Thymus (tissue), 11 donors: ENCODE results near the gene ZNF853. TPM values are rescaled to one million over a fixed set of nuclear protein-coding genes. Genes with fewer than 3 reads are reported as not detected.
"Not testable (repeated sequence)": the region's sequence is repeated elsewhere in the genome, so short reads cannot be mapped to it uniquely, and the experiment has no call there.

Source experiments
- DNase-seq, 9 donors: peaks; one replicate each; pipeline ENCODE4 v3.0.0-alpha.2; 2013; ENCODE audit warnings: low spot score in 9 of 9, low read depth in 6 of 9, missing footprints in 1 of 9
- H3K27ac ChIP-seq, 2 donors: one replicate each; pipeline ENCODE4 v1.5.1; 2013; ENCODE audit warnings: control low read depth in 1 of 2, low read depth in 1 of 2, low read length in 1 of 2, mild to moderate bottlenecking in 1 of 2, moderate library complexity in 1 of 2
- H3K27me3 ChIP-seq, 2 donors: one replicate each; pipeline ENCODE4 v1.5.1; 2013; ENCODE audit warnings: low read length in 1 of 2; ENCODE audit not compliant: control insufficient read depth in 2 of 2, insufficient read depth in 1 of 2
- H3K36me3 ChIP-seq, 2 donors: one replicate each; pipeline ENCODE4 v1.5.1; 2013; ENCODE audit warnings: low read length in 1 of 2, mild to moderate bottlenecking in 1 of 2, moderate library complexity in 1 of 2; ENCODE audit not compliant: control insufficient read depth in 2 of 2, insufficient read depth in 2 of 2
- H3K4me1 ChIP-seq, 2 donors: one replicate each; pipeline ENCODE4 v1.5.1; 2013; ENCODE audit warnings: low read length in 2 of 2; ENCODE audit not compliant: control insufficient read depth in 2 of 2, insufficient read depth in 2 of 2
- H3K4me3 ChIP-seq, 2 donors: one replicate each; pipeline ENCODE4 v1.5.1; 2013; ENCODE audit warnings: low read length in 2 of 2, control low read depth in 1 of 2, mild to moderate bottlenecking in 1 of 2
- H3K9me3 ChIP-seq, 2 donors: one replicate each; pipeline ENCODE4 v1.5.1; 2013; ENCODE audit warnings: low read length in 1 of 2, mild to moderate bottlenecking in 1 of 2; ENCODE audit not compliant: control insufficient read depth in 2 of 2, insufficient read depth in 1 of 2
- WGBS: extraction: QIAGEN DNeasy Blood & Tissue Kit; methylation state at CpG from one replicate; pipeline ENCODE4 v1.1.7; 2013; 5-methylcytosine and 5-hydroxymethylcytosine counted together
- polyA plus RNA-seq: library from polyadenylated mRNA; stranded (reverse); fragments of 200-250 nt; gene quantifications from one replicate; pipeline ENCODE4 v1.2.3, GENCODE V29; 2013
- total RNA-seq: library from RNA; stranded (reverse); fragments of 120-200 nt; gene quantifications from one replicate; pipeline ENCODE4 v1.2.4, GENCODE V29; 2013
- donor health status: healthy.

The ZNF853 gene
- total and polyA plus RNA-seq, 2 donors, result 2.8 to 3.3 TPM

DNA sequence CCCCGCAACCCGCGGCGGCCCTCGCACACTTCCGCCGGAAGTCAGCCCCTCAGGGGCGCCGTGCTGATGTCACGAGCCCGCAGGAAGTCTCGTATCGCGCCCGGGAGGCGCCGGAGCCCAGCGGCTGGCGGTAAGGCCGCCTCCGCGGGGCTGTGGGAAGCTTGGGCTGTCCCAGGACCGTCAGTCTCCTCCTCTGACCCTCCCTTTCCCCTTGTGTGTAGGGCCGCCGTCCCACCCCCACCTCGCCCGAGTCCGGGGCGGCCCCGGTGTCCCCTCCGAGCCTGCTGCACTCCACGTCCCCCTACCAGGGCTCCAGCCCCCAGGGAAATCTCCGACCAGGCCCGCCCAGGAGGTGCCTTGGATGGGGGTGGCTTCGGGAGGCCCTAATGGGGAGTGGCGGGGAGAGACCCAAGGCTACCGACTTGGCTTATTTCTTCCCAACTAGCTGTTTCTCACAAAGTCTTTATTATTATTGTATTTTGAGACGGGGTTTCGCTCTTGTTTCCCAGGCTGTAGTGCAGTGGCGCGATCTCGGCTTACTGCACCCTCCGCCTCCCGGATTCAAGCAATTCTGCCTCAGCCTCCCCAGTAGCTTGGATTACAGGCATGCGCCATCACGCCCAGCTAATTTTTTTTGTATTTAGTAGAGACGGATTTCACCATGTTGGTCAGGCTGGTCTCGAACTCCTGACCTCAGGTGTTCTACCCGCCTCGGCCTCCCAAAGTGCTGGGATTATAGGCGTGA lies 37.9 kb upstream of the ZNF853 start, which contains the start of gene ZDHHC4:
Gene ZDHHC4 (plus strand): TSS at position 86 of the 745 bp plus-strand sequence. CDS start 3,108 bp downstream, outside the sequence.
- Histone ChIP-seq H3K27ac (peak within 1 kb of the TSS; percentile 90 to 97), H3K4me1 (peaks cover 5 to 14% of the 10 kb centered on the region in 2 donors), H3K9me3 (no peaks in the 10 kb centered on the region), H3K27me3 (no peaks in the 10 kb centered on the region), H3K4me3 (peak within 1 kb of the TSS; percentile 88 to 94), H3K36me3 (peaks cover 23% of the 10 kb centered on the region in 2 donors)
- WGBS, result 19% methylated on average over 51 of the region's 51 CpGs
- DNase-seq, result peak in 8 of 9 donors; percentile 66 to 93 (median 80)

- DNase-seq, result no peak
- peaks cover 5 to 14% of the 10 kb centered on the region in 2 donors for H3K4me1 ChIP-seq
- WGBS, result 98% methylated on average over 18 of the region's 18 CpGs
Observed at GRCh38 chr7:6578114-6579084, 37.0 kb upstream of the ZNF853 start.

GRCh38 chr7:6579446-6579845 lies 36.0 kb upstream of the ZNF853 start:
- peaks cover 36 to 40% of the 10 kb centered on the region in 2 donors for H3K36me3 ChIP-seq
- peaks cover 5 to 14% of the 10 kb centered on the region in 2 donors for H3K4me1 ChIP-seq
- DNase-seq, result no peak
- no peak overlapping the region for H3K27ac ChIP-seq
- no peaks in the 10 kb centered on the region for H3K9me3 ChIP-seq
- no peak overlapping the region for H3K4me3 ChIP-seq
- 95% methylated on average over 4 of the region's 4 CpGs for WGBS
- H3K27me3 ChIP-seq, result no peaks in the 10 kb centered on the region

More at GRCh38 chr7:6578114-6579084, 37.0 kb upstream of the ZNF853 start:
- Histone ChIP-seq H3K27ac (no peak overlapping the region), H3K9me3 (no peaks in the 10 kb centered on the region), H3K27me3 (no peaks in the 10 kb centered on the region), H3K36me3 (peaks cover 32% of the 10 kb centered on the region in 2 donors), H3K4me3 (peak overlapping the region in 1 of 2 donors; percentile 94)

DNA sequence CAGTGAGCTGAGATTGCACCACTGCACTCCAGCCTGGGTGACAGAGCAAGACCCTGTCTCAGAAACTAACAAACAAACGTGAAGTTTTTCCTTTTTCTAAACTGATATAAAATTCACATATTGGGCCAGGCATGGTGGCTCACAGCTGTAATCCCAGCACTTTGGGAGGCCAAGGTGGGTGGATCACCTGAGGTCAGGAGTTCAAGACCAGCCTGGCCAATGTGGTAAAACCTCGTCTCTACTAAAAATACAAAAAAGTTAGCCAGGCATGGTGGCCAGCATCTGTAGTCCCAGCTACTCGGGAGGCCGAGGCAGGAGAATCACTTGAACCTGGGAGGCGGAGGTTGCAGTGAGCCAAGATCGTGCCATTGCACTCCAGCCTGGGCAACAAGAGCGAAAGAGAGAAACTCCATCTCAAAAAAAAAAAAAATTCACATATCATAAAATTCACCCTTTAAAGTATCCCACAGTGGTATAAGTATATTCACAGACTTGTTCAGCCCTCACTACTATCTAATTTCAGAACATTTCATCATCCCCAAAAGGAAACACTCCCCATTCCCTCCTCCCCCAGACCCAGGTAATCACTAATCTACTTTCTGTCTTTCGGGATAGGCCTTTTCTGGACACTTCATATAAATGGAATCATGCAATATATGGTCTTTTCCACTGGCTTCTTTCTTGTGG lies 29.5 kb upstream of the ZNF853 start:
- not testable (repeated sequence) for DNase-seq, H3K27me3 ChIP-seq, H3K4me3 ChIP-seq, H3K27ac ChIP-seq, H3K9me3 ChIP-seq
- 98% methylated on average over 8 of the region's 8 CpGs for WGBS
- Histone ChIP-seq H3K36me3 (peaks cover 41 to 61% of the 10 kb centered on the region in 2 donors), H3K4me1 (peaks cover 6 to 10% of the 10 kb centered on the region in 2 donors)

GRCh38 chr7:6588566-6588965 lies 26.8 kb upstream of the ZNF853 start:
- Histone ChIP-seq H3K9me3 (no peaks in the 10 kb centered on the region), H3K27me3 (no peaks in the 10 kb centered on the region), H3K4me3 (no peak overlapping the region), H3K36me3 (peaks cover 35 to 54% of the 10 kb centered on the region in 2 donors), H3K4me1 (peaks cover 7 to 17% of the 10 kb centered on the region in 2 donors), H3K27ac (no peak overlapping the region)
- DNase-seq, result no peak
- 98% methylated on average over 9 of the region's 9 CpGs for WGBS

GRCh38 chr7:6589151-6589828 lies 26.1 kb upstream of the ZNF853 start:
- H3K4me3 ChIP-seq, result peak overlapping the region; percentile 12 to 95
- 60% methylated on average over 22 of the region's 22 CpGs for whole genome bisulfite sequencing
- H3K4me1 ChIP-seq, result peaks cover 7 to 17% of the 10 kb centered on the region in 2 donors
- H3K36me3 ChIP-seq, result peaks cover 39 to 56% of the 10 kb centered on the region in 2 donors
- H3K27ac ChIP-seq, result no peak overlapping the region
- no peaks in the 10 kb centered on the region for H3K9me3 ChIP-seq
- H3K27me3 ChIP-seq, result no peaks in the 10 kb centered on the region
- DNase-seq, result no peak

- Histone ChIP-seq H3K4me3 (peak within 1 kb of the TSS; percentile 73 to 95), H3K27me3 (no peaks in the 10 kb centered on the region), H3K27ac (peak within 1 kb of the TSS; percentile 71 to 99), H3K36me3 (peaks cover 41 to 56% of the 10 kb centered on the region in 2 donors), H3K9me3 (no peaks in the 10 kb centered on the region), H3K4me1 (peaks cover 7 to 17% of the 10 kb centered on the region in 2 donors)
- DNase-seq, result peak; percentile 68 to 91 (median 79)
- under 1% methylated on average over 107 of the region's 107 CpGs for WGBS
Observed at GRCh38 chr7:6589829-6590644, 25.4 kb upstream of the ZNF853 start, which contains the start of gene INTS15. INTS15 (plus strand) TSS chr7:6590021; CDS start chr7:6590284, 263 bp downstream.
